IMR-90 (cell line): ENCODE measurements around the gene REV3L. TPM values are rescaled to one million over a fixed set of nuclear protein-coding genes. Genes with fewer than 3 reads are reported as not detected.

ENCODE experiments used
- ATAC-seq: fragments of 200-7000 bp; cut with Tn5 transposase; 2 replicates; pipeline ENCODE4 v1.9.1; 2020; ENCODE audit warnings: low read depth, mild to moderate bottlenecking, moderate library complexity
- BruUV-seq: library from RNA; stranded (reverse); fragments of 400-500 nt; replicated peaks from 2 replicates; lab custom pipeline; 2021; lab: Mats Ljungman, UMichigan
- CTCF ChIA-PET: fragments of 300-600 bp; formaldehyde crosslinking; extraction: SDS; loops from one replicate; lab custom pipeline; 2021; ENCODE audit warnings: antibody characterized with exemption; lab: Yijun Ruan, JAX
- POLR2A ChIA-PET: fragments of 300-600 bp; sonication (Branson Sonifier 250); formaldehyde crosslinking; loops from one replicate; lab custom pipeline; 2022; ENCODE audit warnings: antibody characterized with exemption; ENCODE audit not compliant: unreplicated experiment; lab: Charles Lee
- DNase-seq: peaks from one replicate; pipeline ENCODE4 v3.0.0; 2013
- H2AFZ ChIP-seq: replicated peaks from 2 replicates; pipeline ENCODE3; 2013; ENCODE audit warnings: low read length, mild to moderate bottlenecking; ENCODE audit not compliant: poor library complexity
- H2AK5ac ChIP-seq: 2 replicates; pipeline ENCODE4 v1.6.1; 2013; ENCODE audit warnings: low read depth, low read length, inconsistent platforms
- H2AK9ac ChIP-seq: replicated peaks from 2 replicates; pipeline ENCODE3; 2013; ENCODE audit warnings: mild to moderate bottlenecking, low read depth, low read length, moderate library complexity; ENCODE audit not compliant: poor library complexity
- H2BK120ac ChIP-seq: 2 replicates; pipeline ENCODE4 v1.6.1; 2013; ENCODE audit warnings: low read depth, low read length, inconsistent platforms
- H2BK15ac ChIP-seq: 3 replicates; pipeline ENCODE4 v1.6.1; 2013; ENCODE audit warnings: low read depth, low read length, inconsistent platforms
- H2BK20ac ChIP-seq: 2 replicates; pipeline ENCODE4 v1.6.1; 2013; ENCODE audit warnings: low read depth, mild to moderate bottlenecking, inconsistent platforms, low read length, moderate library complexity
- H2BK5ac ChIP-seq: 2 replicates; pipeline ENCODE4 v1.6.1; 2013; ENCODE audit warnings: mild to moderate bottlenecking, low read depth, low read length, inconsistent platforms; ENCODE audit not compliant: poor library complexity, severe bottlenecking
- H3K14ac ChIP-seq: replicated peaks from 2 replicates; pipeline ENCODE4 v1.6.1; 2013; ENCODE audit warnings: low read depth, low read length, inconsistent platforms
- H3K18ac ChIP-seq: 2 replicates; pipeline ENCODE4 v1.6.1; 2013; ENCODE audit warnings: low read depth, low read length, control low read depth
- H3K23ac ChIP-seq: 2 replicates; pipeline ENCODE4 v1.6.1; 2013; ENCODE audit warnings: low read depth, low read length, inconsistent platforms
- H3K27ac ChIP-seq: 2 replicates; pipeline ENCODE4 v1.5.1; 2013; ENCODE audit warnings: mild to moderate bottlenecking, control low read depth, low read length; ENCODE audit not compliant: insufficient read depth
- H3K27me3 ChIP-seq: 2 replicates; pipeline ENCODE4 v1.6.1; 2013; ENCODE audit warnings: low read length; ENCODE audit not compliant: control insufficient read depth, insufficient read depth
- H3K36me3 ChIP-seq: 2 replicates; pipeline ENCODE4 v1.6.1; 2013; ENCODE audit warnings: low read length, mixed read lengths; ENCODE audit not compliant: control insufficient read depth, insufficient read depth
- H3K4ac ChIP-seq: 2 replicates; pipeline ENCODE4 v1.6.1; 2013; ENCODE audit warnings: low read depth, low read length, inconsistent platforms
- H3K4me1 ChIP-seq: 2 replicates; pipeline ENCODE4 v1.6.1; 2013; ENCODE audit warnings: low read length, mixed read lengths; ENCODE audit not compliant: control insufficient read depth, insufficient read depth
- H3K4me2 ChIP-seq: 2 replicates; pipeline ENCODE4 v1.6.1; 2013; ENCODE audit warnings: low read depth, mild to moderate bottlenecking, control low read depth, low read length, moderate library complexity
- H3K4me3 ChIP-seq: 2 replicates; pipeline ENCODE4 v1.5.1; 2013; ENCODE audit warnings: low read depth, mild to moderate bottlenecking, control low read depth, low read length, moderate library complexity; ENCODE audit not compliant: insufficient read depth
- H3K56ac ChIP-seq: 2 replicates; pipeline ENCODE4 v1.6.1; 2013; ENCODE audit warnings: low read length, inconsistent platforms; ENCODE audit not compliant: insufficient read depth; ENCODE audit errors: extremely low read depth
- H3K79me1 ChIP-seq, 2 experiments: 2 replicates each; pipeline ENCODE4 v1.6.1; 2013; ENCODE audit warnings: low read length in 2 of 2, inconsistent platforms in 1 of 2, low read depth in 1 of 2
- H3K9ac ChIP-seq: 2 replicates; pipeline ENCODE4 v1.6.1; 2013; ENCODE audit warnings: low read depth, low read length, control low read depth
- H3K9me1 ChIP-seq: 2 replicates; pipeline ENCODE4 v1.6.1; 2013; ENCODE audit warnings: low read length, inconsistent platforms; ENCODE audit not compliant: insufficient read depth
- H3K9me3 ChIP-seq: 2 replicates; pipeline ENCODE4 v1.6.1; 2013; ENCODE audit warnings: low read length; ENCODE audit not compliant: control insufficient read depth, insufficient read depth
- H4K20me1 ChIP-seq: 2 replicates; pipeline ENCODE4 v1.6.1; 2013; ENCODE audit warnings: low read length, inconsistent platforms; ENCODE audit not compliant: insufficient read depth
- H4K5ac ChIP-seq: 2 replicates; pipeline ENCODE4 v1.6.1; 2013; ENCODE audit warnings: mild to moderate bottlenecking, low read depth, low read length, control low read depth
- H4K8ac ChIP-seq, 2 experiments: 2 replicates each; pipeline ENCODE4 v1.6.1; 2013; ENCODE audit warnings: low read depth in 2 of 2, low read length in 2 of 2, control low read depth in 1 of 2, inconsistent platforms in 1 of 2
- H4K91ac ChIP-seq: 2 replicates; pipeline ENCODE4 v1.6.1; 2013; ENCODE audit warnings: low read depth, low read length, inconsistent platforms; ENCODE audit not compliant: insufficient read depth
- CEBPB ChIP-seq: IDR thresholded peaks from 2 replicates; pipeline ENCODE4 v1.6.1; 2012; ENCODE audit warnings: low read depth, low read length, improper control_type of control experiment
- CHD1 ChIP-seq: IDR thresholded peaks from 2 replicates; pipeline ENCODE4 v1.6.1; 2012; ENCODE audit warnings: low read depth, low read length, improper control_type of control experiment
- CTCF ChIP-seq: conservative IDR thresholded peaks from 2 replicates; pipeline ENCODE4 v1.5.1; 2012; ENCODE audit warnings: mild to moderate bottlenecking, low read depth, low read length, improper control_type of control experiment
- ELK1 ChIP-seq: fragments of 150-350 bp; IDR thresholded peaks from 2 replicates; pipeline ENCODE4 v1.6.1; 2016; ENCODE audit warnings: low read depth, mild to moderate bottlenecking, low read length, moderate library complexity, borderline replicate concordance
- MAFK ChIP-seq: IDR thresholded peaks from 2 replicates; pipeline ENCODE4 v1.6.1; 2012; ENCODE audit warnings: low read depth, low read length, improper control_type of control experiment
- MAZ ChIP-seq: IDR thresholded peaks from 2 replicates; pipeline ENCODE4 v1.6.1; 2012; ENCODE audit warnings: low read depth, mild to moderate bottlenecking, low read length, improper control_type of control experiment, moderate library complexity, borderline replicate concordance
- NFE2L2 ChIP-seq: fragments of 150-350 bp; IDR thresholded peaks from 2 replicates; pipeline ENCODE4 v1.6.1; 2016; ENCODE audit warnings: low read depth, mild to moderate bottlenecking, low read length
- RAD21 ChIP-seq: IDR thresholded peaks from 2 replicates; pipeline ENCODE4 v1.6.1; 2012; ENCODE audit warnings: low read length, improper control_type of control experiment
- RCOR1 ChIP-seq: IDR thresholded peaks from 2 replicates; pipeline ENCODE4 v1.6.1; 2012; ENCODE audit warnings: mild to moderate bottlenecking, low read length, improper control_type of control experiment; ENCODE audit not compliant: insufficient replicate concordance
- USF2 ChIP-seq: fragments of 150-350 bp; IDR thresholded peaks from 2 replicates; pipeline ENCODE4 v1.6.1; 2017; ENCODE audit warnings: mild to moderate bottlenecking, antibody characterized with exemption, low read length, low read depth
- WGBS, 2 experiments: methylation state at CpG; one replicate each; pipeline versions ENCODE4 v1.1.5 to v1.1.7; 2013; ENCODE audit warnings: missing lambda C conversion rate in 2 of 2; ENCODE audit not compliant: insufficient read length in 1 of 2; ENCODE audit errors: extremely low coverage in 2 of 2; 5-methylcytosine and 5-hydroxymethylcytosine counted together
- dilution Hi-C: fragments of 300-500 bp; cut with HindIII; formaldehyde crosslinking; loops from one replicate; pipeline ENCODE4 v1.14.3; 2018; ENCODE audit warnings: low sequenced_read_pairs; ENCODE audit not compliant: unreplicated experiment
- in situ Hi-C: fragments of 300-500 bp; cut with MboI; formaldehyde crosslinking; loops from 3 replicates; pipeline ENCODE4 v1.14.3; 2019; ENCODE audit warnings: low sequenced_read_pairs, inconsistent platforms, mixed read lengths
- intact Hi-C: fragments of 100-400 bp; cut with micrococcal nuclease; formaldehyde crosslinking; loops from 2 replicates; pipeline ENCODE4 v1.10.0; 2022
- polyA plus RNA-seq, 3 experiments: library from polyadenylated mRNA; depleted of rRNA; stranded (reverse); fragments of >200 nt; gene quantifications; 2 replicates each; pipeline ENCODE4 v1.2.3, GENCODE V29; 2012; ENCODE audit warnings: low replicate concordance in 1 of 3
- total RNA-seq: library from RNA; depleted of rRNA; stranded (reverse); fragments of >200 nt; gene quantifications from 2 replicates; pipeline ENCODE4 v1.2.3, GENCODE V29; 2012

Gene REV3L
- total and polyA plus RNA-seq, 2 of the 4 experiments (the other 2 are of a cell fraction) = 7.4 to 15.4 TPM

GRCh38 chr6:111471533-111471932 lies 11.5 kb downstream of the REV3L start:
- H4K91ac ChIP-seq = no peak overlapping the region
- no peak overlapping the region for H3K56ac ChIP-seq
- H3K9me3 ChIP-seq = no peaks in the 10 kb centered on the region
- no peak overlapping the region for H2BK15ac ChIP-seq
- no peak for TF ChIP-seq CEBPB
- TF ChIP-seq CTCF = no peak
- TF ChIP-seq MAZ = no peak
- TF ChIP-seq NFE2L2 = no peak
- no peak for TF ChIP-seq RCOR1
- TF ChIP-seq ELK1 = no peak
- no peak for TF ChIP-seq RAD21
- TF ChIP-seq CHD1 = no peak
- no peak for TF ChIP-seq MAFK
- no peak for TF ChIP-seq USF2
- ChIA-PET CTCF (no interaction called here), POLR2A (no interaction called here)
- H3K79me1 ChIP-seq = peaks cover 21 to 58% of the 10 kb centered on the region in 2 experiments
- H3K36me3 ChIP-seq = peaks cover under 1% of the 10 kb centered on the region; the same call in 1 of the 2 replicates
- no peak overlapping the region for H2AK9ac ChIP-seq
- no peak overlapping the region for H2BK120ac ChIP-seq
- in situ Hi-C loops (no loop called here), intact Hi-C loops (no loop called here), dilution Hi-C loops (no loop called here)
- H3K27me3 ChIP-seq = no peaks in the 10 kb centered on the region
- 0 out of 2 replicates have a peak, but pooled peaks cover 2% of the 10 kb centered on the region for H3K4me1 ChIP-seq
- ATAC-seq (no peak), DNase-seq (no peak)
- no CpG with 5 or more reads among the region's 1 CpG for WGBS, 2 experiments
- H3K9ac ChIP-seq = no peak overlapping the region
- no peak overlapping the region for H3K27ac ChIP-seq
- no peak overlapping the region for H4K8ac ChIP-seq
- no TSS peak for BruUV-seq
- H3K4me3 ChIP-seq = no peak overlapping the region
- H3K4me2 ChIP-seq = no peak overlapping the region
- H3K4ac ChIP-seq = no peak overlapping the region
- peaks cover 8% of the 10 kb centered on the region for H3K9me1 ChIP-seq
- no peak overlapping the region for H2BK20ac ChIP-seq
- H3K23ac ChIP-seq = 0 out of 2 replicates have a peak overlapping the region, but pooled peaks have one; percentile 11
- no peak overlapping the region for H3K14ac ChIP-seq
- no peak overlapping the region for H4K5ac ChIP-seq
- H2AK5ac ChIP-seq = no peak overlapping the region
- no peak overlapping the region for H2BK5ac ChIP-seq
- H4K20me1 ChIP-seq = peaks cover 31% of the 10 kb centered on the region
- H2AFZ ChIP-seq = no peak overlapping the region
- no peak overlapping the region for H3K18ac ChIP-seq
